Endothelial cell of umbilical vein (primary cell): Measurements from ENCODE around the gene CPT2. TPM values are rescaled to one million over a fixed set of nuclear protein-coding genes. Genes with fewer than 3 reads are reported as not detected.

Source experiments
- BruUV-seq: library from RNA; stranded (reverse); fragments of 400-500 nt; replicated peaks from 2 replicates; lab custom pipeline; 2021; lab: Mats Ljungman, UMichigan
- CTCF ChIA-PET: fragments of 300-600, 350-600 bp; sonication (Branson Sonifier 250); formaldehyde crosslinking; loops from one replicate; lab custom pipeline; 2021; ENCODE audit warnings: antibody characterized with exemption, inconsistent platforms; lab: Charles Lee
- POLR2A ChIA-PET: fragments of 300-600, 350-600 bp; sonication (Branson Sonifier 250); formaldehyde crosslinking; loops from one replicate; lab custom pipeline; 2021; ENCODE audit warnings: antibody characterized with exemption, inconsistent platforms; lab: Charles Lee
- DNase-seq: peaks from one replicate; pipeline ENCODE4 v3.0.0-alpha.2; 2011; ENCODE audit warnings: low read depth, low spot score
- FAIRE-seq: peaks from 2 replicates; lab custom pipeline; 2011; peaks lifted over from hg19 to GRCh38; lab: Jason Lieb, UNC
- H2AFZ ChIP-seq: 2 replicates; pipeline ENCODE4 v1.6.0; 2012; ENCODE audit warnings: low read depth, low read length, control low read depth, inconsistent platforms
- H3K27ac ChIP-seq: 2 replicates; pipeline ENCODE4 v1.5.1; 2011; ENCODE audit warnings: low read depth, mild to moderate bottlenecking, control low read depth, low read length, moderate library complexity; ENCODE audit not compliant: insufficient read depth
- H3K27me3 ChIP-seq, 2 experiments: 2 replicates each; pipeline versions ENCODE4 v1.6.0 to v1.6.1; 2011; ENCODE audit warnings: low read length in 2 of 2, mixed read lengths in 1 of 2; ENCODE audit not compliant: control insufficient read depth in 2 of 2, insufficient read depth in 2 of 2
- H3K36me3 ChIP-seq, 2 experiments: 2 replicates in 1 of 2; 3 replicates in 1 of 2; pipeline ENCODE4 v1.5.1; 2011; ENCODE audit warnings: low read length in 2 of 2, mild to moderate bottlenecking in 1 of 2, moderate library complexity in 1 of 2; ENCODE audit not compliant: control insufficient read depth in 2 of 2, insufficient read depth in 2 of 2; ENCODE audit errors: extremely low read depth in 1 of 2
- H3K4me1 ChIP-seq: 3 replicates; pipeline ENCODE4 v1.5.1; 2011; ENCODE audit warnings: mild to moderate bottlenecking, low read length; ENCODE audit not compliant: control insufficient read depth, insufficient read depth; ENCODE audit errors: extremely low read depth
- H3K4me2 ChIP-seq: 2 replicates; pipeline ENCODE4 v1.6.1; 2011; ENCODE audit warnings: low read length, control low read depth, mixed read lengths; ENCODE audit not compliant: insufficient read depth
- H3K4me3 ChIP-seq, 3 experiments: fragments of 200-600 bp in 1 of 3; sonication (generic), shearing (Covaris generic) in 1 of 3; replicated peaks in 1 of 3; 2 replicates each; pipeline ENCODE4 v1.5.1; 2011 to 2016; ENCODE audit warnings: control low read depth in 3 of 3, low read length in 3 of 3, mild to moderate bottlenecking in 2 of 3, inconsistent platforms in 1 of 3, low read depth in 1 of 3, moderate library complexity in 1 of 3; ENCODE audit not compliant: insufficient read depth in 1 of 3
- H3K79me2 ChIP-seq: 2 replicates; pipeline ENCODE4 v1.6.0; 2012; ENCODE audit warnings: low read length, inconsistent platforms; ENCODE audit not compliant: control insufficient read depth, insufficient read depth
- H3K9ac ChIP-seq: replicated peaks from 2 replicates; pipeline ENCODE3; 2011; ENCODE audit warnings: low read length, control low read depth; ENCODE audit not compliant: insufficient read depth; ENCODE audit errors: extremely low read depth
- H3K9me1 ChIP-seq: replicated peaks from 3 replicates; pipeline ENCODE4 v1.6.0; 2011; ENCODE audit warnings: mild to moderate bottlenecking, low read length; ENCODE audit not compliant: control insufficient read depth, insufficient read depth; ENCODE audit errors: extremely low read depth
- H3K9me3 ChIP-seq: replicated peaks from 2 replicates; pipeline ENCODE4 v1.5.1; 2012; ENCODE audit warnings: low read length, inconsistent platforms; ENCODE audit not compliant: control insufficient read depth, insufficient read depth
- H4K20me1 ChIP-seq: replicated peaks from 2 replicates; pipeline ENCODE3; 2011; ENCODE audit warnings: mild to moderate bottlenecking, low read length; ENCODE audit not compliant: control insufficient read depth, insufficient read depth; ENCODE audit errors: extremely low read depth
- CTCF ChIP-seq, 2 donors: IDR thresholded peaks; 1 replicate in 1 of 2; 2 replicates in 1 of 2; pipeline ENCODE4 v1.5.1; 2011; ENCODE audit warnings: low read length in 2 of 2, mild to moderate bottlenecking in 2 of 2, moderate library complexity in 2 of 2, control low read depth in 1 of 2, inconsistent platforms in 1 of 2, low read depth in 1 of 2; ENCODE audit not compliant: insufficient read depth in 1 of 2; ENCODE audit errors: extremely low read depth in 1 of 2
- EZH2 ChIP-seq: IDR thresholded peaks from 2 replicates; pipeline ENCODE4 v1.6.1; 2012; ENCODE audit warnings: borderline replicate concordance, low read depth, mild to moderate bottlenecking, moderate library complexity, low read length, inconsistent platforms; ENCODE audit not compliant: severe bottlenecking
- FOS ChIP-seq: IDR thresholded peaks from 2 replicates; pipeline ENCODE4 v1.6.1; 2011; ENCODE audit warnings: mild to moderate bottlenecking, low read length, moderate library complexity, borderline replicate concordance; ENCODE audit not compliant: insufficient read depth
- GATA2 ChIP-seq: IDR thresholded peaks from 2 replicates; pipeline ENCODE4 v1.7.0; 2011; ENCODE audit warnings: low read depth, mild to moderate bottlenecking, moderate library complexity, mixed read lengths, low read length; ENCODE audit not compliant: insufficient read length, insufficient read depth
- JUN ChIP-seq: IDR thresholded peaks from 2 replicates; pipeline ENCODE4 v1.6.1; 2011; ENCODE audit warnings: borderline replicate concordance, low read depth; ENCODE audit not compliant: insufficient read length, insufficient read depth
- MYC ChIP-seq: IDR thresholded peaks from one replicate; pipeline ENCODE4 v1.6.1; 2011; ENCODE audit warnings: mild to moderate bottlenecking, low read depth, low read length
- POLR2A ChIP-seq: IDR thresholded peaks from 2 replicates; pipeline ENCODE4 v1.6.1; 2012; ENCODE audit warnings: low read depth, mild to moderate bottlenecking, control low read depth, low read length
- POLR2AphosphoS5 ChIP-seq: IDR thresholded peaks from 2 replicates; pipeline ENCODE4 v1.6.1; 2012; ENCODE audit warnings: low read depth, mild to moderate bottlenecking, control low read depth, low read length, moderate library complexity; ENCODE audit not compliant: insufficient read depth
- dilution Hi-C: fragments of 300-500 bp; cut with MboI; formaldehyde crosslinking; loops from one replicate; pipeline ENCODE4 v1.15.0; 2019; ENCODE audit warnings: low sequenced_read_pairs; ENCODE audit not compliant: extremely low pct_ligation_motif_present
- intact Hi-C: fragments of 100-400 bp; cut with micrococcal nuclease; formaldehyde crosslinking; loops from one replicate; pipeline ENCODE4 v1.10.0; 2022
- polyA plus RNA-seq, 4 experiments: library from polyadenylated mRNA; depleted of rRNA in 3 of 4; stranded (reverse) in 3 of 4; unstranded in 1 of 4; fragments of >200 nt; gene quantifications; 2 replicates each; pipeline versions ENCODE4 v1.2.1 to v1.2.3, GENCODE V29; 2011 to 2012; ENCODE audit warnings: missing spikeins in 1 of 4
- total RNA-seq: library from RNA; stranded (reverse); gene quantifications from 2 replicates; pipeline ENCODE4 v1.2.3, GENCODE V29; 2021
- TF ChIP-seq, protein P1 (sequence below): IDR thresholded peaks from 2 replicates; pipeline ENCODE4 v1.6.1; 2011; ENCODE audit not compliant: insufficient read depth, insufficient read length

CPT2 gene
- total and polyA plus RNA-seq, 2 donors (not counting 3 experiments of a cell fraction or from before 2014, with no cell fraction given): 10.6 to 11.6 TPM

- Histone ChIP-seq H3K9ac (no peak overlapping the region), H3K4me1 (no peaks in the 10 kb centered on the region), H3K79me2 (no peaks in the 10 kb centered on the region), H3K9me3 (no peaks in the 10 kb centered on the region), H3K36me3 (no peaks in the 10 kb centered on the region), H3K4me3 (no peak overlapping the region), H2AFZ (peak overlapping the region; percentile 17), H3K27me3 (peaks cover 0 to 3% of the 10 kb centered on the region in 2 experiments), H3K4me2 (no peak overlapping the region), H3K9me1 (no peaks in the 10 kb centered on the region), H4K20me1 (no peaks in the 10 kb centered on the region), H3K27ac (no peak overlapping the region)
- no TSS peak for BruUV-seq
- ChIA-PET POLR2A (no interaction called here), CTCF (interaction anchor here (0.6 to 5.1 kb wide), 56 partner anchors 9 to 1814 kb away, joined by 3 to 46 read pairs (median 4); partner anchors contain the start of genes ECHDC2, PODN, SCP2 and ZYG11A)
- peak; percentile 94 for FAIRE-seq
- intact Hi-C loops (loop anchor here (5.0 kb wide), 1 partner anchor 260 kb away; the partner anchor contains the start of gene ECHDC2), dilution Hi-C loops (no loop called here)
- TF ChIP-seq CTCF (IDR thresholded peaks at IDR 0.05; ENCODE audit: extremely low read depth in 1 of 2, insufficient read depth in 1 of 2, low read depth in 1 of 2, low read length in 2 of 2): peak; percentile 75 to 89
- no peak for TF ChIP-seq POLR2AphosphoS5
- DNase-seq: peak; percentile 76
Measured at GRCh38 chr1:53182111-53182593, 14.5 kb upstream of the CPT2 start.

DNA sequence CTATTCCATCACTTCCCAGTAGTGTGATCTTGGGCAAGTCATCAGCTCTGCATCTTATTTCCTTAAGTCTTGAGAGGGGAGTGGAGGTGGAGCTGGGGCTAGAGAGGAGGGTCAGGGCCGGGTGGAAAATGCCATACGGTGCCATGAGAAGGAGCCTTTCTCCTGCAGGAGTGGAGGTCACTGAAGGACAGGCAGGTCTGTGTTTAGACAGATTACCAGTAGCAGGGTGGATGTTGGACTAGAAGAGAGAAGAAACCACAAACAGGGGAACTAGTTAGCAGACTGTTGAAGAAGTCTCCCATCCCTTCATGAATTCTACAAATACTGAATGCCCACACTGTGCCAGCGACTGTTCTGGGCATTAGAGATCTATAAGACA is 13.9 kb upstream of the CPT2 start:
- H4K20me1 ChIP-seq: no peaks in the 10 kb centered on the region
- CTCF ChIA-PET: interaction anchor here (0.6 to 5.1 kb wide), 53 partner anchors 9 to 1814 kb away, joined by 3 to 46 read pairs (median 4); partner anchors contain the start of genes ECHDC2, SCP2, ZYG11A and ZYG11B
- no peaks in the 10 kb centered on the region for H3K4me1 ChIP-seq
- H3K4me3 ChIP-seq: no peak overlapping the region
- no peaks in the 10 kb centered on the region for H3K9me1 ChIP-seq
- no peak overlapping the region for H3K9ac ChIP-seq
- no peak overlapping the region for H3K4me2 ChIP-seq
- TF ChIP-seq JUN (no peak), FOS (no peak), CTCF (IDR thresholded peaks at IDR 0.05; ENCODE audit: extremely low read depth in 1 of 2, insufficient read depth in 1 of 2, low read depth in 1 of 2, low read length in 2 of 2) (no peak), EZH2 (no peak), MYC (no peak), POLR2AphosphoS5 (no peak), GATA2 (no peak), POLR2A (no peak)
- TF ChIP-seq, protein P1, sequence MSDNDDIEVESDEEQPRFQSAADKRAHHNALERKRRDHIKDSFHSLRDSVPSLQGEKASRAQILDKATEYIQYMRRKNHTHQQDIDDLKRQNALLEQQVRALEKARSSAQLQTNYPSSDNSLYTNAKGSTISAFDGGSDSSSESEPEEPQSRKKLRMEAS: no peak
- peaks cover 3% of the 10 kb centered on the region in 2 experiments for H3K27me3 ChIP-seq
- intact Hi-C loops: loop anchor here (5.0 kb wide), 1 partner anchor 260 kb away; the partner anchor contains the start of gene ECHDC2
- no peak overlapping the region for H2AFZ ChIP-seq
- H3K36me3 ChIP-seq: no peaks in the 10 kb centered on the region
- no peak overlapping the region for H3K27ac ChIP-seq
- H3K79me2 ChIP-seq: no peaks in the 10 kb centered on the region
- no TSS peak for BruUV-seq
- no peak for FAIRE-seq
- no peak for DNase-seq
- dilution Hi-C loops: no loop called here
- no peaks in the 10 kb centered on the region for H3K9me3 ChIP-seq
- POLR2A ChIA-PET: no interaction called here
